Prostate gland (tissue), 2 donors: ENCODE data around the gene TMEM109.

Experiments used
- CTCF ChIP-seq, 4 experiments: fragments of 200-600 bp in 2 of 4; fragments of 450-650 bp in 2 of 4; sonication (generic) in 2 of 4; IDR thresholded peaks; 1 replicate in 3 of 4; 2 replicates in 1 of 4; pipeline ENCODE4 v1.5.1; 2016 to 2019; ENCODE audit warnings: antibody characterized with exemption in 4 of 4, mild to moderate bottlenecking in 2 of 4, moderate library complexity in 2 of 4
- POLR2A ChIP-seq: fragments of 450-650 bp; IDR thresholded peaks from one replicate; pipeline ENCODE4 v1.6.1; 2016; ENCODE audit warnings: antibody characterized with exemption, mild to moderate bottlenecking

- TF ChIP-seq CTCF (IDR thresholded peaks at IDR 0.05), result no peak
- TF ChIP-seq POLR2A, result no peak
Observed at GRCh38 chr11:60902625-60903024, 11.3 kb upstream of the TMEM109 start.
